Measurements from ENCODE around the gene GSG1L.

The GSG1L gene

GRCh38 chr16:27754788-27755690 is 308.5 kb downstream of the GSG1L start:
- Histone ChIP-seq H2AFZ (ENCODE audit: low read depth, low read length) (no peak overlapping the region), H4K8ac (ENCODE audit: low read length) (no peak overlapping the region), H3K9ac (ENCODE audit: low read length) (no peak overlapping the region), H3K18ac (ENCODE audit: low read depth in 1 of 2, low read length in 2 of 2) (no peak overlapping the region), H3K4me1 (ENCODE audit: control insufficient read depth, insufficient read depth, low read depth, low read length) (peaks cover 16% of the 10 kb centered on the region), H3K27ac (ENCODE audit: low read length, poor library complexity, severe bottlenecking) (no peak overlapping the region), H2AK5ac (ENCODE audit: low read length, severe bottlenecking) (no peak overlapping the region), H3K9me3 (ENCODE audit: control insufficient read depth, low read length) (no peaks in the 10 kb centered on the region), H3K4me2 (ENCODE audit: low read length, poor library complexity, severe bottlenecking) (no peak overlapping the region), H3K79me1 (replicated peaks; ENCODE audit: low read length, poor library complexity, severe bottlenecking) (no peaks in the 10 kb centered on the region), H3K4me3 (ENCODE audit: insufficient read depth in 1 of 2, low read depth in 1 of 2, low read length in 2 of 2) (no peak overlapping the region), H2BK120ac (ENCODE audit: low read depth, low read length) (no peak overlapping the region), H3K36me3 (ENCODE audit: control insufficient read depth in 1 of 2, insufficient read depth in 2 of 2, low read depth in 1 of 2, low read length in 2 of 2) (peaks cover 23 to 27% of the 10 kb centered on the region in 2 experiments), H2BK5ac (ENCODE audit: low read depth, low read length, poor library complexity, severe bottlenecking) (no peak overlapping the region), H2BK12ac (ENCODE audit: low read length in 2 of 2) (no peak overlapping the region), H3K27me3 (ENCODE audit: control insufficient read depth in 1 of 2, insufficient read depth in 1 of 2, low read length in 2 of 2) (no peaks in the 10 kb centered on the region), H3K14ac (ENCODE audit: low read length in 2 of 2) (no peak overlapping the region), H4K91ac (ENCODE audit: low read length) (no peak overlapping the region), H2BK15ac (ENCODE audit: low read depth, poor library complexity, severe bottlenecking) (no peak overlapping the region), H3K23ac (ENCODE audit: low read length in 2 of 2) (no peak overlapping the region), H3K4ac (ENCODE audit: low read depth in 1 of 2, low read length in 2 of 2) (no peak overlapping the region)
- DNase-seq = no peak
- 92% methylated on average over 11 of the region's 11 CpGs for WGBS

- H3K4ac ChIP-seq (ENCODE audit: low read depth in 1 of 2, low read length in 2 of 2) = no peak overlapping the region
- no peaks in the 10 kb centered on the region for H3K27me3 ChIP-seq (ENCODE audit: control insufficient read depth in 1 of 2, insufficient read depth in 1 of 2, low read length in 2 of 2)
- peaks cover 1% of the 10 kb centered on the region for H3K79me1 ChIP-seq (replicated peaks; ENCODE audit: low read length, poor library complexity, severe bottlenecking)
- WGBS = 55% methylated on average over 1 of the region's 1 CpG
- no peaks in the 10 kb centered on the region for H3K9me3 ChIP-seq (ENCODE audit: control insufficient read depth, low read length)
- H3K14ac ChIP-seq (ENCODE audit: low read length in 2 of 2) = no peak overlapping the region
- peaks cover 27 to 31% of the 10 kb centered on the region in 2 experiments for H3K36me3 ChIP-seq (ENCODE audit: control insufficient read depth in 1 of 2, insufficient read depth in 2 of 2, low read depth in 1 of 2, low read length in 2 of 2)
- H2AK5ac ChIP-seq (ENCODE audit: low read length, severe bottlenecking) = no peak overlapping the region
- no peak overlapping the region for H2BK15ac ChIP-seq (ENCODE audit: low read depth, poor library complexity, severe bottlenecking)
- no peak overlapping the region for H3K23ac ChIP-seq (ENCODE audit: low read length in 2 of 2)
- H3K4me1 ChIP-seq (ENCODE audit: control insufficient read depth, insufficient read depth, low read depth, low read length) = peaks cover 13% of the 10 kb centered on the region
- DNase-seq = no peak
- H3K9ac ChIP-seq (ENCODE audit: low read length) = no peak overlapping the region
- H3K27ac ChIP-seq (ENCODE audit: low read length, poor library complexity, severe bottlenecking) = no peak overlapping the region
- H3K4me3 ChIP-seq (ENCODE audit: insufficient read depth in 1 of 2, low read depth in 1 of 2, low read length in 2 of 2) = no peak overlapping the region
- no peak overlapping the region for H2AFZ ChIP-seq (ENCODE audit: low read depth, low read length)
- H2BK12ac ChIP-seq (ENCODE audit: low read length in 2 of 2) = no peak overlapping the region
- no peak overlapping the region for H3K18ac ChIP-seq (ENCODE audit: low read depth in 1 of 2, low read length in 2 of 2)
- H2BK120ac ChIP-seq (ENCODE audit: low read depth, low read length) = no peak overlapping the region
- no peak overlapping the region for H4K8ac ChIP-seq (ENCODE audit: low read length)
- H2BK5ac ChIP-seq (ENCODE audit: low read depth, low read length, poor library complexity, severe bottlenecking) = no peak overlapping the region
- H3K4me2 ChIP-seq (ENCODE audit: low read length, poor library complexity, severe bottlenecking) = no peak overlapping the region
- H4K91ac ChIP-seq (ENCODE audit: low read length) = no peak overlapping the region
Measured at GRCh38 chr16:27753563-27753962, 310.0 kb downstream of the GSG1L start.

GRCh38 chr16:27752241-27752640 is 311.3 kb downstream of the GSG1L start:
- H3K9me3 ChIP-seq (ENCODE audit: control insufficient read depth, low read length) = no peaks in the 10 kb centered on the region
- H4K8ac ChIP-seq (ENCODE audit: low read length) = no peak overlapping the region

GRCh38 chr16:27751676-27752075 is 311.8 kb downstream of the GSG1L start:
- Histone ChIP-seq H2BK15ac (ENCODE audit: low read depth, poor library complexity, severe bottlenecking) (no peak overlapping the region), H3K79me1 (replicated peaks; ENCODE audit: low read length, poor library complexity, severe bottlenecking) (peaks cover 4% of the 10 kb centered on the region), H2AK5ac (ENCODE audit: low read length, severe bottlenecking) (no peak overlapping the region), H3K14ac (ENCODE audit: low read length in 2 of 2) (no peak overlapping the region), H3K36me3 (ENCODE audit: control insufficient read depth in 1 of 2, insufficient read depth in 2 of 2, low read depth in 1 of 2, low read length in 2 of 2) (peaks cover 27 to 33% of the 10 kb centered on the region in 2 experiments), H3K18ac (ENCODE audit: low read depth in 1 of 2, low read length in 2 of 2) (no peak overlapping the region), H3K9ac (ENCODE audit: low read length) (no peak overlapping the region), H3K4me3 (ENCODE audit: insufficient read depth in 1 of 2, low read depth in 1 of 2, low read length in 2 of 2) (no peak overlapping the region), H2BK5ac (ENCODE audit: low read depth, low read length, poor library complexity, severe bottlenecking) (no peak overlapping the region), H4K8ac (ENCODE audit: low read length) (no peak overlapping the region), H2AFZ (ENCODE audit: low read depth, low read length) (no peak overlapping the region), H3K23ac (ENCODE audit: low read length in 2 of 2) (no peak overlapping the region), H3K27me3 (ENCODE audit: control insufficient read depth in 1 of 2, insufficient read depth in 1 of 2, low read length in 2 of 2) (no peaks in the 10 kb centered on the region), H2BK12ac (ENCODE audit: low read length in 2 of 2) (no peak overlapping the region), H4K91ac (ENCODE audit: low read length) (no peak overlapping the region), H3K4me2 (ENCODE audit: low read length, poor library complexity, severe bottlenecking) (no peak overlapping the region), H3K4me1 (ENCODE audit: control insufficient read depth, insufficient read depth, low read depth, low read length) (peaks cover 12% of the 10 kb centered on the region), H3K27ac (ENCODE audit: low read length, poor library complexity, severe bottlenecking) (no peak overlapping the region), H3K9me3 (ENCODE audit: control insufficient read depth, low read length) (no peaks in the 10 kb centered on the region), H3K4ac (ENCODE audit: low read depth in 1 of 2, low read length in 2 of 2) (no peak overlapping the region), H2BK120ac (ENCODE audit: low read depth, low read length) (no peak overlapping the region)
- no peak for DNase-seq
- WGBS = 96% methylated on average over 9 of the region's 9 CpGs

More at GRCh38 chr16:27752241-27752640, 311.3 kb downstream of the GSG1L start:
- H3K27ac ChIP-seq (ENCODE audit: low read length, poor library complexity, severe bottlenecking) = no peak overlapping the region
- no peak overlapping the region for H2BK120ac ChIP-seq (ENCODE audit: low read depth, low read length)
- H3K4me2 ChIP-seq (ENCODE audit: low read length, poor library complexity, severe bottlenecking) = no peak overlapping the region
- no peak overlapping the region for H3K9ac ChIP-seq (ENCODE audit: low read length)
- no peak overlapping the region for H3K23ac ChIP-seq (ENCODE audit: low read length in 2 of 2)
- no peak overlapping the region for H2BK15ac ChIP-seq (ENCODE audit: low read depth, poor library complexity, severe bottlenecking)
- no peak overlapping the region for H4K91ac ChIP-seq (ENCODE audit: low read length)
- 92% methylated on average over 4 of the region's 4 CpGs for WGBS
- no peak overlapping the region for H2BK12ac ChIP-seq (ENCODE audit: low read length in 2 of 2)
- no peak overlapping the region for H3K4me3 ChIP-seq (ENCODE audit: insufficient read depth in 1 of 2, low read depth in 1 of 2, low read length in 2 of 2)
- H2BK5ac ChIP-seq (ENCODE audit: low read depth, low read length, poor library complexity, severe bottlenecking) = no peak overlapping the region
- H3K79me1 ChIP-seq (replicated peaks; ENCODE audit: low read length, poor library complexity, severe bottlenecking) = peaks cover 4% of the 10 kb centered on the region
- no peak overlapping the region for H2AK5ac ChIP-seq (ENCODE audit: low read length, severe bottlenecking)
- no peak overlapping the region for H2AFZ ChIP-seq (ENCODE audit: low read depth, low read length)
- H3K27me3 ChIP-seq (ENCODE audit: control insufficient read depth in 1 of 2, insufficient read depth in 1 of 2, low read length in 2 of 2) = no peaks in the 10 kb centered on the region
- H3K14ac ChIP-seq (ENCODE audit: low read length in 2 of 2) = no peak overlapping the region
- no peak for DNase-seq
- peaks cover 13% of the 10 kb centered on the region for H3K4me1 ChIP-seq (ENCODE audit: control insufficient read depth, insufficient read depth, low read depth, low read length)
- H3K4ac ChIP-seq (ENCODE audit: low read depth in 1 of 2, low read length in 2 of 2) = no peak overlapping the region
- peaks cover 27 to 33% of the 10 kb centered on the region in 2 experiments for H3K36me3 ChIP-seq (ENCODE audit: control insufficient read depth in 1 of 2, insufficient read depth in 2 of 2, low read depth in 1 of 2, low read length in 2 of 2)
- no peak overlapping the region for H3K18ac ChIP-seq (ENCODE audit: low read depth in 1 of 2, low read length in 2 of 2)
